ENCODE results near the gene SHISA7. TPM values are rescaled to one million over a fixed set of nuclear protein-coding genes. Genes with fewer than 3 reads are reported as not detected.

Gene SHISA7
- polyA plus RNA-seq, 1 donor from 2014 or later: not detected

- Mint-ChIP-seq H3K27me3 (no peaks in the 10 kb centered on the region), H3K4me3 (peak overlapping the region; percentile 30 to 98 (median 81)), H3K4me1 (peaks cover 10 to 17% (median 17%) of the 10 kb centered on the region in 3 donors), H3K36me3 (peaks cover under 1% of the 10 kb centered on the region), H3K9me3 (no peaks in the 10 kb centered on the region), H3K27ac (peak overlapping the region in 1 of 3 donors; percentile 99)
These were observed 31.5 kb upstream of the SHISA7 start for GRCh38 chr19:55474269-55475265.

- Mint-ChIP-seq H3K36me3 (no peaks in the 10 kb centered on the region), H3K27ac (no peak overlapping the region), H3K4me3 (peak overlapping the region in 1 of 4 donors; percentile 32), H3K27me3 (no peaks in the 10 kb centered on the region), H3K4me1 (peaks cover 10% of the 10 kb centered on the region in 3 donors), H3K9me3 (no peaks in the 10 kb centered on the region)
These were observed 30.3 kb upstream of the SHISA7 start for GRCh38 chr19:55473225-55474012.

DNA sequence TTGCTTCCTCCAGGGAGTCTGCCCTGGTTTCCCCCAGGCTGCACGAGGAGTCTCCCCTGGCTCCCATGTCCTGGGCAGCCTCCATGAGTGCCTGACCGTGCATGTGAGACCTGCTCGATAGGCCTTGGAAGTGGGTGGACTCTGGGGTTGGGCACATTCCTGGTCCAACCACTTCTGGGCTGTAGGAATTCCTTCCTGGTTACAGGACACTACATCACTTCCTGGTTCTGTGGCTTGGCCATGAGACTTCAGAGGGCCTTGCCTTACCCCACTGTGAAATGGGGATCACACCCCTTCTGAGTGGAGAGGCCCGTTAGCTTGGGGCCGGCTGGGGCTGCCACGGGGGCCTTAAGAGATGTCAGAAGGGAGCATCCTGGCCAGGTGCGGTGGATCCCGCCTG lies 29.4 kb upstream of the SHISA7 start:
- no peaks in the 10 kb centered on the region for H3K27me3 Mint-ChIP-seq
- peaks cover 5 to 10% (median 7%) of the 10 kb centered on the region in 3 donors for H3K4me1 Mint-ChIP-seq
- no peak overlapping the region for H3K27ac Mint-ChIP-seq
- no peaks in the 10 kb centered on the region for H3K36me3 Mint-ChIP-seq
- peak overlapping the region in 2 of 4 donors; percentile 32 to 43 for H3K4me3 Mint-ChIP-seq
- H3K9me3 Mint-ChIP-seq: no peaks in the 10 kb centered on the region

DNA sequence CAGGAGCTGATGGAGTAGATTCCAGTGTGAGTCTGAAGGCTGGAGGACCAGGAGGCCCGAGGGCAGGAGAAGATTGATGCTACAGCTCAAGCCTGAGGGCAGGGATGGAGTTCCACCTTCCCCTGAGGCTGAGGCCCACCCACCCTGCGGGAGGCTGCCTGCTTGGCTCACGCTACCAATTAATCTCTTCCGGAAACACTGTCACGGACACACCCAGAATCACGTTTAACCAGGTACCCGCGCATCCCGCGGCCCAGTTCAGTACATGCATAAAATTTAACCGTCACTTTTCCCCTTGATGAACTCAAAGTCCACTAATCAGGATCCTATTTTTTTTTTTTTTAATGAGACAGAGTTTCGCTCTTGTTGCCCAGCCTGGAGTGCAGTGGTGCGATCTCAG lies 28.2 kb upstream of the SHISA7 start:
- H3K36me3 Mint-ChIP-seq: no peaks in the 10 kb centered on the region
- peak overlapping the region in 1 of 3 donors; percentile 67 for H3K27ac Mint-ChIP-seq
- H3K9me3 Mint-ChIP-seq: no peaks in the 10 kb centered on the region
- peak overlapping the region in 1 of 4 donors; percentile 74 for H3K4me3 Mint-ChIP-seq
- H3K4me1 Mint-ChIP-seq: peaks cover 3% of the 10 kb centered on the region in 3 donors
- no peaks in the 10 kb centered on the region for H3K27me3 Mint-ChIP-seq

DNA sequence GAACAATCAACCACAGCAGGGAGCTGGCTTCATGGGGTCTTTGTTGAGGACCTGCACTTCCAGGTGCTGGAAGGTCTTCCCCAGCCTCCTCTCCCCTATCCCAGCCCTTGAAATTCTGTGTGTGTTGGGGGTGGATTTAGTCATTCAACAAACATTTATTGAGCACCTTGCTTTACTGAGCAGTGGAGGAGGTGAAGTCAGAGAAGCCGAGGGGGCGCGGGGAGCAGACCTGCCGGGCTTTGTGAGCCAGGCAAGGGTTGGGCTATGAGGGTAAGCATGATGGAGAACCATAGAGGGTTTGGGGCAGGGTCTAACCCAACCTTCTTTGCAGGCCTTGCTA lies 24.9 kb upstream of the SHISA7 start:
- no peaks in the 10 kb centered on the region for H3K27me3 Mint-ChIP-seq
- H3K4me1 Mint-ChIP-seq: peaks cover 0 to 4% (median 3%) of the 10 kb centered on the region in 3 donors
- no peaks in the 10 kb centered on the region for H3K36me3 Mint-ChIP-seq
- peak overlapping the region in 1 of 3 donors; percentile 14 for H3K27ac Mint-ChIP-seq
- no peaks in the 10 kb centered on the region for H3K9me3 Mint-ChIP-seq
- H3K4me3 Mint-ChIP-seq: peak overlapping the region in 1 of 4 donors; percentile 1

GRCh38 chr19:55467236-55468053 lies 24.3 kb upstream of the SHISA7 start:
- Mint-ChIP-seq H3K9me3 (no peaks in the 10 kb centered on the region), H3K4me3 (peak overlapping the region in 1 of 4 donors; percentile 1), H3K36me3 (no peaks in the 10 kb centered on the region), H3K27ac (peak overlapping the region in 1 of 3 donors; percentile 14), H3K4me1 (peaks cover 0 to 6% (median 3%) of the 10 kb centered on the region in 3 donors), H3K27me3 (no peaks in the 10 kb centered on the region)

DNA sequence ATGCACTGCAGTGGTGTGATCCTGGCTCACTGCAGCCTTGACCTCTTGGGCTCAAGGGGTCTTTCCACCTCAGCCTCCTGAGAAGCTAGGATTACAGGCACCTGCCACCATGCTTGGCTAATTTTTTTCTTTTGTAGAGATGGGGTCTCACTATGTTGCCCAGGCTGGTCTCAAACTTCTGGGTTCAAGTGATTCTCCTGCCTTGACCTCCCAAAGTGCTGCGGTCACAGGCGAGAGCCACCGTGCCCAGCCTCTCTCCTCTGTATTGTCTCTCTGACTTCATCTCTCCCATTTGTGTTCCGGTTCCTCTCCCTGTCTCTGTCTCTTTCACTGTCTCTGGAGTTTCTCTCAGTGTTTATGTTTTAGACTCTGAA lies 23.1 kb upstream of the SHISA7 start:
- Mint-ChIP-seq H3K9me3 (no peaks in the 10 kb centered on the region), H3K4me1 (peaks cover 5 to 10% (median 9%) of the 10 kb centered on the region in 3 donors), H3K36me3 (no peaks in the 10 kb centered on the region), H3K4me3 (peak overlapping the region in 1 of 4 donors; percentile 1), H3K27ac (peak overlapping the region in 1 of 3 donors; percentile 47), H3K27me3 (no peaks in the 10 kb centered on the region)

- Mint-ChIP-seq H3K4me3 (peak overlapping the region in 1 of 4 donors; percentile 1), H3K36me3 (no peaks in the 10 kb centered on the region), H3K4me1 (peaks cover 5 to 13% (median 10%) of the 10 kb centered on the region in 3 donors), H3K9me3 (no peaks in the 10 kb centered on the region), H3K27me3 (no peaks in the 10 kb centered on the region), H3K27ac (peak overlapping the region in 1 of 3 donors; percentile 71)
These were observed 22.6 kb upstream of the SHISA7 start for GRCh38 chr19:55465460-55466240.

- Mint-ChIP-seq H3K9me3 (no peaks in the 10 kb centered on the region), H3K27ac (no peak within 1 kb of the TSS), H3K4me3 (no peak within 1 kb of the TSS), H3K4me1 (peaks cover 10 to 22% (median 17%) of the 10 kb centered on the region in 3 donors), H3K27me3 (no peaks in the 10 kb centered on the region), H3K36me3 (no peaks in the 10 kb centered on the region)
These were observed 21.6 kb upstream of the SHISA7 start, which contains the start of gene C19orf85 for GRCh38 chr19:55464662-55465054. Gene C19orf85, minus strand, starts transcription at chr19:55464751. Its CDS starts 197 bp downstream, at chr19:55464554.

DNA sequence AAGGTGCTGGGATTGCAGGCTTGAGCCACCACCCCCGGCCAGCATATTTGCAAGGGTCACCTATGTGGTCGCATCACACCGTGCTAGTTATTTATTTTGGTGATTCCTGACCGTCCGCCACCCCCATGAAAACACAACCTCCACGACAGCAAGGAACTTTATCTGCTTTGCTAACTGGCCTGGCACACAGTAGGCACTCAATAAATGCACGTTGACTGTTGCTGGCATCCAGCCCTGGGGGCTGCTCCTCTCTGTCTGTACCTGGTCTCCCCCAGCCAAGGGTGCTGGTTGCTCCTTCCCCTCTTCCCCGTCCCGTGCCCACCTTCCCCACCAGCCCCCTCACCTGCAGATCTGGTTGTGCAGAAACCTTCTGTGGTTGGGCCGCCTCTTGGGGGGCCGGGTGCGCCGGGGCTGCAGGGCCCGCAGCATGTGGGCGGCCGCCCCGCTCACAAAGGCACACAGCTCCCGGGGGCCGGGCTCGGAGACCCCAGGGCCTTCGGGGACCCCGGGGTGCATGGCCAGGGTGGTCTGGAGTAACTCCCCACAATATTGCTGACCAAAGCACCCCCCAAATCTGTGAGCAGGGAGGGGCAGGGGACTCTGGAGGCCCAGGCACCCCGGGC lies 21.1 kb upstream of the SHISA7 start:
- H3K4me3 Mint-ChIP-seq: no peak overlapping the region

DNA sequence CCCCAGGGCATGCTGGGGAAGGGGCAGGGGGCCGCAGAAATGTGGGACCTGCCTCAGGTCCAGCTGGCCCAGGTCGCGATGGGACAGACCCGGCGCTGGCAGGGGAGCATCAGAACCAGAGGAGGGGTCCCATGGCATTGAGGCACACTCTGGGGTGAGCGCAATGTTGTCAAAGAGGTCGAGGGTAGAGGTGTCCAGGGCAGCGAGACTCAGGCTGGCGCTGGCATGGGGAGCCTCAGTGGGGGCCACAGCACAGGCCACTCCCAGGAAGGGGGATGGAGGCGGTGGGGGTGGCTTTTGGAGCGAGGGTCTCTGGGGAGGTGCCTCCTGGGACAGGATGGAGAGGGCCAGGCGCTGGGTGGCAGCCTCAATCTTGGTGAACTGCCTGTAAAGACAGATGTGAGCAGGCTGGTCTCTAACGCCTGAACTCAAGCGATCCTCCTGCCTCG lies 20.5 kb upstream of the SHISA7 start:
- Mint-ChIP-seq H3K9me3 (no peaks in the 10 kb centered on the region), H3K27me3 (no peaks in the 10 kb centered on the region), H3K4me3 (no peak overlapping the region), H3K36me3 (no peaks in the 10 kb centered on the region), H3K27ac (no peak overlapping the region), H3K4me1 (peaks cover 10 to 22% (median 17%) of the 10 kb centered on the region in 3 donors)

More for the DNA sequence above, 21.1 kb upstream of the SHISA7 start:
- Mint-ChIP-seq H3K4me1 (peaks cover 10 to 22% (median 17%) of the 10 kb centered on the region in 3 donors), H3K27ac (no peak overlapping the region), H3K36me3 (no peaks in the 10 kb centered on the region), H3K27me3 (no peaks in the 10 kb centered on the region), H3K9me3 (no peaks in the 10 kb centered on the region)

DNA sequence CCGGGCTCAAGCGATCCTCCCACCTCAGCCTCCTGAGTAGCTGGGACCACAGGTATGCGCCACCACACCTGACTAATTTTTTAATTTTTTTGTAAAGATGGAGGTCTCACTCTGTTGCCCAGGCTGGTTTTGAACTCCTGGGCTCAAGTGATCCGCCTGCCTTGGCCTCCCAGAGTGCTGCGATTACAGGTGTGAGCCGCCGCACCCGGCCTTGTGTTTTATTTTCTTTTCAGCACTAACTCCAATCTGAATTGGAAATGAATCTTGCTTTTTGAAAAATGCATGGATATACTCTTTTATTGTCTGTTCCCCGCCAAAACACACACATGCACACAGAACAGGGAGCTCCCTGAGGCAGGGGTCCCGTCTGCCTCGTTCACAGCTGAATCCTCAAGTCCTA lies 19.6 kb upstream of the SHISA7 start:
- Mint-ChIP-seq H3K4me1 (peaks cover 10 to 19% (median 15%) of the 10 kb centered on the region in 3 donors), H3K9me3 (no peaks in the 10 kb centered on the region), H3K27ac (no peak overlapping the region)

DNA sequence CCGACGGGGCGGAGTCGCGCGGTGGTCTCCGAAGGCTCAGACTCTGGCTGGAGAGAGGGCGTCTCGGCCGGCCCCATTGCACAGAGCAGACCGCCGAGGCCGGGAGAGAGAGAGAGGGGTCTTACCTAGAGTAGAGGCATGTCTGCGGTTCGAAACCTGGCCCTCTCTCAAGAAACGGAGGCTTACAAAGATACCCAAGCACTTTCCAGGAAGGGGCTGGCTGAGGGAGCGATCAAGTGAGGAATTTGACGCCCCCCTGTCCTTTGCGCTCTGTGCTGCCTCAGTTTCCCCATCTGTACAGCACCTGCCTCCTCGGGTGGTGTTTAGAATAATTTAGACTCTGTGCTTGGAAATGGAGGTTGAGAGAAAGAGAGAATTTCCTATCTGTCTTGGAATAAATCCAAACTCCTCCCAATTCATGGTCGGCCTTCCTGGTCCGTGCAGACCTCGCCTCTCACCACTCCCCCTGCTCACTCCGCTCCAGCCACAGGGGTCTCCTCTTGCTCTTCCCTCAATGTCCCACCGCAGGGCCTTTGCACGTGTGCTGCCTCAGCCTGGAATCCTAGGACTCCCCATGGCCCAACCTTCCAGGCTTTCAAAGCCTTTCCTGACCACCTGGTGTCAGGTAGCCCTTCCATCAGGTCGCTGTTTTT lies 19.0 kb upstream of the SHISA7 start:
- peaks cover 10 to 19% (median 15%) of the 10 kb centered on the region in 3 donors for H3K4me1 Mint-ChIP-seq
- H3K27me3 Mint-ChIP-seq: no peaks in the 10 kb centered on the region
- no peaks in the 10 kb centered on the region for H3K9me3 Mint-ChIP-seq
- H3K36me3 Mint-ChIP-seq: no peaks in the 10 kb centered on the region
- H3K27ac Mint-ChIP-seq: peak overlapping the region; percentile 49 to 93 (median 92)
- H3K4me3 Mint-ChIP-seq: peak overlapping the region; percentile 82 to 98 (median 92)

More for the DNA sequence above, 19.6 kb upstream of the SHISA7 start:
- no peaks in the 10 kb centered on the region for H3K36me3 Mint-ChIP-seq
- H3K27me3 Mint-ChIP-seq: no peaks in the 10 kb centered on the region
- H3K4me3 Mint-ChIP-seq: peak overlapping the region; percentile 59 to 98 (median 92)
